Gastrocnemius medialis (tissue), 4 donors: ENCODE results near the gene EPHA4.

Experiments used
- CTCF ChIP-seq, 5 experiments: fragments of 450-650 bp in 3 of 5; fragments of 200-600 bp in 2 of 5; sonication (generic) in 2 of 5; IDR thresholded peaks in 4 of 5; conservative IDR thresholded peaks in 1 of 5; 1 replicate in 4 of 5; 2 replicates in 1 of 5; pipeline ENCODE4 v1.5.1; 2016 to 2019; ENCODE audit warnings: antibody characterized with exemption in 5 of 5, mild to moderate bottlenecking in 3 of 5, moderate library complexity in 3 of 5
- POLR2A ChIP-seq, 2 donors: fragments of 450-650 bp; IDR thresholded peaks; one replicate each; pipeline ENCODE4 v1.6.1; 2017; ENCODE audit warnings: antibody characterized with exemption in 2 of 2, mild to moderate bottlenecking in 2 of 2, moderate library complexity in 2 of 2

- TF ChIP-seq CTCF (IDR thresholded peaks at IDR 0.05 in 4 of 5, conservative IDR thresholded peaks at IDR 0.05 in 1 of 5) (no peak), POLR2A (IDR thresholded peaks at IDR 0.05) (no peak)
Observed at GRCh38 chr2:221455214-221455613, 116.9 kb downstream of the EPHA4 start.
